ENCODE results near the gene PTGFRN.

The PTGFRN gene

GRCh38 chr1:117032681-117033539 lies 123.2 kb downstream of the PTGFRN start:
- no peak for TF ChIP-seq GLIS3 (CRISPR knock-in tag; IDR thresholded peaks at IDR 0.05)
- TF ChIP-seq ZNF8 (CRISPR knock-in tag; IDR thresholded peaks at IDR 0.05) = no peak
- no peak for TF ChIP-seq CREB5 (CRISPR knock-in tag; IDR thresholded peaks at IDR 0.05; ENCODE audit: low read depth)
- TF ChIP-seq ZNF70 (CRISPR knock-in tag; IDR thresholded peaks at IDR 0.05) = no peak
- no peak for TF ChIP-seq CSRNP3 (CRISPR knock-in tag; IDR thresholded peaks at IDR 0.05)
- no peak for TF ChIP-seq PPARA (CRISPR knock-in tag; IDR thresholded peaks at IDR 0.05; ENCODE audit: borderline replicate concordance)
- TF ChIP-seq ZNF565 (CRISPR knock-in tag; conservative IDR thresholded peaks at IDR 0.05; ENCODE audit: low read depth) = no peak
- TF ChIP-seq ZFP3 (CRISPR knock-in tag; IDR thresholded peaks at IDR 0.05) = no peak
- no peak for TF ChIP-seq ESRRG (CRISPR knock-in tag; IDR thresholded peaks at IDR 0.05)
- no peak for TF ChIP-seq PATZ1 (CRISPR knock-in tag; IDR thresholded peaks at IDR 0.05; ENCODE audit: borderline replicate concordance)
- TF ChIP-seq CSDC2 (CRISPR knock-in tag; IDR thresholded peaks at IDR 0.05) = no peak
- no peak for TF ChIP-seq TOX (CRISPR knock-in tag; IDR thresholded peaks at IDR 0.05; ENCODE audit: borderline replicate concordance)
- no peak for TF ChIP-seq OSR1 (CRISPR knock-in tag; IDR thresholded peaks at IDR 0.05)
- TF ChIP-seq BACH2 (CRISPR knock-in tag; IDR thresholded peaks at IDR 0.05; ENCODE audit: borderline replicate concordance) = no peak
- no peak for ATAC-seq

- TF ChIP-seq BACH2 (CRISPR knock-in tag; IDR thresholded peaks at IDR 0.05; ENCODE audit: borderline replicate concordance) = no peak
- no peak for TF ChIP-seq SNAI2 (CRISPR knock-in tag; IDR thresholded peaks at IDR 0.05)
- TF ChIP-seq TSHZ2 (CRISPR knock-in tag; IDR thresholded peaks at IDR 0.05) = no peak
- TF ChIP-seq TCF4 (CRISPR knock-in tag; IDR thresholded peaks at IDR 0.05; ENCODE audit: borderline replicate concordance) = no peak
- TF ChIP-seq CSRNP3 (CRISPR knock-in tag; IDR thresholded peaks at IDR 0.05) = no peak
- no peak for TF ChIP-seq RARB (CRISPR knock-in tag; IDR thresholded peaks at IDR 0.05)
- no peak for TF ChIP-seq PPARA (CRISPR knock-in tag; IDR thresholded peaks at IDR 0.05; ENCODE audit: borderline replicate concordance)
- TF ChIP-seq POU6F1 (CRISPR knock-in tag; IDR thresholded peaks at IDR 0.05; ENCODE audit: borderline replicate concordance, low read depth) = no peak
- TF ChIP-seq ZFP3 (CRISPR knock-in tag; IDR thresholded peaks at IDR 0.05) = no peak
- no peak for ATAC-seq
Observed at GRCh38 chr1:117033772-117034171, 124.1 kb downstream of the PTGFRN start.
